Stimulated activated CD8-positive, alpha-beta memory T cell treated with anti-CD3 and anti-CD28 coated beads, Interleukin-4, amount 100 ng/mL, for 24 hours (primary cell): ENCODE results near the gene SUMF1.
"Not testable (repeated sequence)": the region's sequence is repeated elsewhere in the genome, so short reads cannot be mapped to it uniquely, and the experiment has no call there.

Source experiments
- DNase-seq: peaks from one replicate; pipeline ENCODE4 v3.0.0-alpha.2; 2020; ENCODE audit warnings: low read depth

SUMF1 gene

DNA sequence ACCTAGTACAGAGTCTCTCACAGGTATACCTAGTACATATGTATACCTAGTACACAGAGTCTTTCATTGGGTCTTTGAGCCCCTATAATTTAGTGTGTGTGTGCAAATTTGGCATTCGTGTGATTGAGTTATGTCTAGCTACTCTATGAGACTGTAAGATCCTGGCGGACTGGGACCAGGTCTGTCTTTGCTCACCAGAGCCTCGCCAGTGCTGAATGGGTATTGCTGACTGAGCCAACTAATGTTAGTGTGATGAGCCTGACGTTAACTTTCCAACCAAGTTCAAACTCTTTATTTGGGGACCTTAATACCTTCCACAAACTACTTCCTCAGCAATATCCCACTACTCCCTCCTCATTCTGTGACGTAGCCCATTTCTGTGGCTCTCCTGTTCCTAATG is 128.3 kb downstream of the SUMF1 start:
- DNase-seq = no peak

DNA sequence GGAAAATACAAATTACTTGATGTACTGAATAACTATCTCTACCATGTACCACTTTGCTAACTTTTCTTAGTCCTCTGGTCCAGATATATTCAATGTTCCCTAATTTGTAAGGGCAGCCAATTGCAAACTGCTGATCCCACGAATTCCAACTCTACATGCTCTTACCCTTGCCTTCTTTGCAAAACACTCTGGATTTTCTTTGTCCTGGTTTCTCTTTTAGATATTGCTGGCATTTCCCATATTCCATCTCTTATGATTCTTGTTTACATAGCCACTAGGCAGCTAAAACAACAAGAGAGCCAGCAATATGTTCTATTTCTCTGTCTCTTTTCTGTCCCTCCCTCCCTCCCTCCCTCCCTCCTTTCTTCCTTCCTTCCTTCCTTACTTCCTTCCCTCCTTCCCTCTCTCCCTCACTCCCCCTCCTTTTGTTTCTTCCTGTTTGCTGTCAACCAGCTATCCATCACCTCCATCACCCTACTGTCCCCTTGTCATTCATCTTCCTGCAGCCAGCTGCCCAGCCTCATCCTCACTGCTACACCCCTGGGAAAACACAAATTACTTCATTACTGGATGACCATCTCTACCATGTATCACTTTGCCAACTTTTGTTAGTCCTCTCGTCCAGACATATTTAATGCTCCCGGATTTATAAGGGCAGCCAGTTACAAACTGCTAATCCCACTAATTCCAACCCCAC is 130.1 kb downstream of the SUMF1 start:
- DNase-seq = no peak

DNA sequence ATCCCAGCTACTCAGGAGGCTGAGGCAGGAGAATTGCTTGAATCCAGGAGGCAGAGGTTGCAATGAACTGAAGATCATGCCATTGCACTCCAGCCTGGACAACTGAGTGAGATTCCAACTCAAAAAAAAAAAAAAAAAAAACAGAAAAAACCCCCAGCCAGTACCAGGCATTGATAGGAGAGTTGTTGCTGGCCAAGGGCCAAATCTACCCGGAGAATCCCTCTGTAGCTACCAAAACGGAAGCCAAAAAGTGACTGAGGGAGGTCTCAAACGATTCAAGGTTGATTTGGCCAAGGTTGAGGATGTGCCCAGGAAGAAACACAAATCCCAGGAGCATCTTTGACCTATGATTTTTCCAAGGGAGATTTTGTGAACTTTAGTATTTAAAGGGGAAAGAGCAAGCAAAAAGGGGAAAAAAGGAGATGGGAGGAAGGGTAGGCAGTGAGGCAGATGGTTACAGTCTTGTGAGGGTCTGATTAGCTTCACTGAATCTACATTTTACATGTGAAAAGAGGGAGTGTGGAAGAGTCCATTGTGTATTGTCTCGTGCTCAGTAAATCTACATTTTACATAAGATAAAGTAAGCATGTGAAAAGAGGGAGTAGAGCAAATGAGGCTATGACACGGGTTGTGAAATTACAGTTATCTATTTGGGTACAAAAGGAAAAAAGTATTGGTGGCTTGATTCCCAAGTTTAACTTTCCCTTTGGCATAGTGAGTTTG is 131.1 kb downstream of the SUMF1 start:
- DNase-seq = no peak

DNA sequence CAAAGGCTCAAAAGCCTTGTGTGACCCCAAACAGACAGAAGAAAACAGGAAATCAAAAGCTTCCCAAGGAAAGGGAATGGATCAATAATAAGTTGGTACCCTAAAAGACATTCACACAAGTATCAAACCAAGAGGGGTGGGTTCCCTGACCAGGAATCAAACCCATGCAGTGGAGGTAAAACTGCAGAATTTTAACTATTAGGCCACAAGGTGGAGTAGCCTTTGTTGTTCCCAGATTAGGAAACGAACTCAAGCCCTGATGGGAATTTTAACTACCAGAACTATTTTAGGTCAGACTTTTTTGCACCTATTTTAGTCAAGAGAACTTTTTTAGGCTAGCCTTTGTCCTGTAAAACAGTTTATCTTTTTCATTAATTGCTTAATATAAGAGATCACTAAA is 132.5 kb downstream of the SUMF1 start:
- DNase-seq = no peak

DNA sequence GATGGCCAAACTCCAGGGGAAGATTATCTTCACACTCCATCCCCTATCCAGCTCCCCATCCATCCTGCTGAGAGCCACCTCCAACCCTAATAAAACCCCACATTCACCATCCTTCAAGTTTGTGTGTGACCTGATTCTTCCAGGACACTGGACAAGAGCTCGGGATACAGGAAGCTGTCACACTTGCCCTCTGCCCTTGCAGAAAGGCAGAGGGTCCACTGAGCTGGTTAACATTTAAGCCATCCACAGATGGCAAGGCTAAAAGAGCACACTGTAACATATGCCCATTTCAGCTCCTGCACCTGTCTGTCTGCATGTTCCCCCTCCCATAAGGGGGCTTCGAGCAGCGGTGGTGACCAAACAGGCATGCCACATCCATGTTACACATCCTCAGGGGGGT is 134.1 kb downstream of the SUMF1 start:
- no peak for DNase-seq

DNA sequence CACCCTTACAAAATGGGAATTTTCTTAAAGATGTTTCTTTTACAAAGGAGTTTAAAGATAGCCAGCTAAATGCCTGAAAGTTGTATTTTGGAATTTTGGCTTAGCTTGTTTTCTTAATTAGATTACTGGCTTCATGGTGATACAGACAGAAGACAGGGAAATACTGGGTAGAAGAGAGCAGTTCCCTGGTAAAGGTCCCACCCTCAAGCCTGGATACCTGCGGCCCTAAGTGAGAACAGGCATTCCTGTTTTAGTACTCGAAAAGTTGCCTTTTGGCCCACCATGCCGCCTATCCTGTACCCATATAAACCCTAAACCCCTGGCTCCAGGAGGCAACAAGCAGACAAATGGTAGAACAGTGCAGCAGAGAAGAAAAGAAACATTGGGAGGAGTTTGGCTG is 134.5 kb downstream of the SUMF1 start:
- DNase-seq = no peak

DNA sequence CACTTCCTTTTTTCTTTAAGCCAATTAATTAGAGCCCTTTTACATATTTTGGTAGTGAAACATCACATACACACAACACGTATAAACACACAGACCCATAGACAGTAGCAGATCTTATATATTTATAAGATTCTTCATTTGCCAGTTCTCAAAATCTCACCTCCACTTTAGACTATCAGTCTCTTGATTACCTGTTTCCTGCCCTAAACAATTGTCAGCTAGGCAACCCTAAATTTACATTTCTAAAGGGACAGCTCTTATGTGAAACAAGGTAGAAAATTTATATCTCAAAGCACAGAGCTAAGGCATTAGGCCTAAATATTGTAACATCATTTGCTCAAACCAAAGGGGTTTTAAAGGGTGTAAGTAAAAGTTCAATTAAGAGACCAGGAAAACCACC is 135.0 kb downstream of the SUMF1 start:
- DNase-seq = no peak

DNA sequence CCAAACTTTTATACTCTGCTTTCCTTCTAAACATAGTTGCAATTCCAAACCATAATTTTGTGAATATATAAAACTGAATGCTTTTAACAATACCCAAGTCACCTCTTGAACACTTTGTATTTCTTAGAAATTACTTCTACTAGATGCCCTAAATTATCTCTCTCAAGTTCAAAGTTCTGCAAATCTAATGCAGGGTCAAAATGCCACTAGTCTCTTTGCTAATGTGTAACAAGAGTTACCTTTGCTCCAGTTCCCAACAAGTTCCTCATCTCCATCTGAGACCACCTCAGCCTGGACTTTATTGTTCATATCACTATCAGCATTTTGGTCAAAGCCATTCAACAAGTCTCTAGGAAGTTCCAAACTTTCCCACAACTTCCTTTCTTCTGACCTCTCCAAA is 137.3 kb downstream of the SUMF1 start:
- DNase-seq = not testable (repeated sequence)

DNA sequence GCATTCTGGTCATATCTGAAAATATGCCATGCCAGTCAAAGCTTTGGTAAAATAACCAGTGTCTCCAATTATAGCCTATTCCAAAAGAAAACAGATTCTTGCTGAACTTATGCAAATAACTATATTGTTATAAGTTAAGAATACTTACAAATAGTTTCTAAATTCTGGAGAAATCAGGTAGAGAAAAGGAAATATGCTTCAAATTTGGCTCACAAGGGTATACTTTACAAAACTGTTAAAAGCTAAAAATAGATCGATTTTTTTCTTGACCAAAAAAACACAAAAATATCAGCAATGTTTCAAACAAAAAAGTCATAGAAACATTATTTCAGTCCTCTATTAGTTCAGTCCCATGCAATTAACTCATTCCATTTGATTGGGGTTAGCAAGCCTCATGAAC is 140.2 kb downstream of the SUMF1 start:
- no peak for DNase-seq

DNA sequence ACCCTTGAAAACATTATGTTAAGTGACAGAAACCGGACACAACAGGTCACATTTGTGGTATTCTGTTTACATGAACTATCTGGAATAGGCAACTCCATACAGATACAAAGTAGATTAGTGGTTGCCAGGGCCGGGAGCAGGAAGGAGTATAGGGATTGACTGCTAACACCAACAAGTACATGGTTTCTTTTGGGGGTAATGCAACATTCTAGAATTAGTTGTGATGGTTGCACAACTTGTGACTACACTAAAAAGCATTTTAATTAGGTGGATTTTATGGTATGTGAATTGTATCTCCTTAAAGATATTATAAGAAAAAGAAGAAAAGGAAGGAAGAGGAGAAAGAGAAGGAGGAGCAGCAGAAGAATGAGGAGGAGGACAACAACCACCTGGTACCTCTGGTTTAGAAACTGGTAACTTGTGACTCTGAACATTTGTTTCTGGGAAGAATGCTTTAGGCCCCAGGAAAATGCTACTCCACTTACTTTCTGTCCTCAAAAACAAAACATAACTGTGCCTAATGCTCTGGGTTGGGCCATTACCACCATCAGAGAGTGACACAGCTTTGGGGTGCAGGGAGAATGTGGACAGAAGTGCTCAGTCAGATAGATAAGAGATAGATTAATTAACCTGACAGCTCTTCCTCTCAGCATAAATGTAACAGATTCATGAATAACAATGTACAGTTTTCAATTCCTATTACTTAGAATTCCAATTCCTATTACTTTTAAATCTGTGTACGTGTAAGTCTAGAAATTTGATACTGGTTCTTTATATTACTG is 143.6 kb downstream of the SUMF1 start:
- DNase-seq = no peak

DNA sequence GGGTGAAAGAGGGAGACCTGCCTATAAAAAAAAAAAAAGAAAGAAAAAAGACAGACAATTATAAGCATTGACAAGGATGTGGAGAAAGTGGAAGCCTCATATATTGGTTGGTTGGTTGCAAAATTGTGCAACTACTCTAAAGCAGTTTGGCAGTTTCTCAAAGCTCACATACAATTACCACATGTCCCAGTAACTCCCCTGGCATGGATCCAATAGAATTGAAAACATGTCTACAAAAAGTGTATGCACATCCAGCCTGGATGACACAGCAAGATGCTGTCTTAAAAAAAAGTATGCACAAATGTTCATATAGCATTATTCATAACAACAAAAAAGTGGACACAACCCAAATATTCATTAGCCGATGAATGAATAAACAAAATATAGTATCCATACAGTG is 144.4 kb downstream of the SUMF1 start:
- DNase-seq = no peak

DNA sequence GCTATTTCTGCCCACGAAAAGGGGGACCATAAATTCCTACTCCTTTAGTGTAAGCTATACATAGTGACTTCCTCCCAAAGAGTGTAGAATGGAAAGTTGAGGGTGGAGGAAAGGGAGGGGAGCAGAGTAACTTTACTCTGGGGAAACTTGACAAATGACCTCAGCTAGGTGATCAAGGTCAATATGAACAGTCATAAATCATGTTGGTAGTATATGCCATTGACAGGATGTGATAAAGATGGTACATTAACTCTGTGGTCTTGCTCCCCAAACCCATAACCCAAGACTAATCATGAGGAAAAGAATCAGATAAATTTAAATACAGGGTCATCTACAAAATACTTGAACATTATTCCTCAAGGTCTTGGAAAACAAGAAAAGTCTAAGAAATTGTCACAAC is 145.3 kb downstream of the SUMF1 start:
- no peak for DNase-seq

DNA sequence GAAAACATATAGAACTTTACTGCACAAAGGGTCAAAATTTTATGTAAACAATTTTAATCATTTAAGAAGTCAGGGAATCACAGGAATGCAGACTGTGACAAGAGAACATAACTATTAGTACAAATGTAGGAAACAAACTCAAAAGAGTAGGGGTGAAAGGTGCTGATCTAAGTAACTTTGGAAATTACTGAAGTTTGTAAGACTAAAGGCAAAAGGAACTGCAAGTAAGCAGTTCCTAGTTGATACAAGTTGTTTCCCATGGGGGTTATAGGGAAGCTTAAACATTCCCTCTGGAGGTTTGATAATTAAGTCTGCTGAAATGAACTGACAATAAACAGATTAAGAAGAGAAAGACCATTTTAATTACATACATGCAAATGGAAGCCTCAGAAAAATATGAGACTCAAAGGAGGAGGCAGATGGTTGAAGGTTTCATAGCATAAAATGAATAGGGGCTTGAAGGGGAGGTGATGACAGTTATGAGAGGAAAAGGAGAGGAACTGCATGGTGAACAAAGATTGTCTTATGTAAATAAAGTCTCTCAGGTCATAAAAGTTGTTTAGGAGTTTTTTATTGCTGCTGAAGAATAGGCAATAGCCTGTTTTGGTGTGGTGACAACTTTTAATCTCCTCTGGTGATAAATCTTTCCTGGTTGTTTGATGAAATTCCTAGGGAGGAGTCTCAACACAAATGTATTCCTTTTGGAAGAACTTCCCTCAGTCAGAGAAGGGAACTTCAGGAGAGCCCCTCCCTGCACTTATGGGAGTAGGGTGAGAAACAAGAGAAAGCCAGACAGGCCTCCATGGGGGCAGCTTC is 146.8 kb downstream of the SUMF1 start:
- no peak for DNase-seq

DNA sequence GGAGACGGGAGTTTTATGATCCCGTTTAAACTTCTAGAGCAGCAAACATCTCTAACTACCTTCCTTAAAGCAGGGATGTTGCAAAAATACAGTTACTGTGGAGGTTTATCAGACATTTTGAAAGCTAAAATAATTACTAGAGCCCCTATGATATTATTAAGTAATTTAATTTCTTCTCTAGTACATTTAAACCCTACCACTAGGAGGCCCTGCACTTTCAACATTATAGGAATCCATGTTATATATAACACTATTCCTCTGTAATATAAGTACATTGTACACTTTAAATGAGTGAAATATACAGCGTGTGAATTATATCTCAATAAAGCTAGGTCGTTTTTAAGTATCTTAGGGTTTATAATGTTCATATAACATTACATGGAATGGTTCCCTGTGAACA is 152.4 kb downstream of the SUMF1 start:
- DNase-seq = no peak

DNA sequence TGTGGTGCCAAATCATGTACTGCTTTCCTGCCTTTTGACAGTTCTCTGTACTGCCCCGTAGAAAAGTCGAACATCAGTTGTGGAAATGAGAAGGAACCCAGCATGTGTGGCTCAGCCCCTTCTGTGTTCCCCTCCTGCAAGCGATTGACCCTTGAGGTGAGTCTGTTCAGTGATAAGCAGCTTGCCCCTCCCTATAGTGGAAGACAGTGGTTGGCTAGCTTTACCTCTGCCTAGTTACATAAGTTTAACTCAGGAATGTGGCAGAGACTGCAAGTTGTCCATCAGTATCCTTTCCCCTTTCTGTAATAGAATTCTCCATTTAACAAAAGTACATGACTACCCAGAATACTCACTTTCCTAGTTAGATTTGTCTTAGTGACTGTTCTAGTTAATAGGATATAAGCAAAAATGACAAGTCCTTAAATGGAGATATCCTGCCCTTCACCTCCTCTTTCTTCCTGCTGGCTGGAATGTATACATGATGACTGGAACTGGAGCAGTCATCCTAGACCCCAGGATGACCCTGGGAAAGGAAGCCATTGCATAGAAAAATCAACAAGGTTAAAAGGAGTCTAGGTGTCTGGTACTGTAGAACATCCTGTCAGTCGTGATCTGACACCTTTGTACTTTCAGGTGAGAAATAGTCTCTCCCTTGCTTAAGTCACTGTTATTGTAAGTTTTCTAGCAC is 153.3 kb downstream of the SUMF1 start:
- DNase-seq = no peak

DNA sequence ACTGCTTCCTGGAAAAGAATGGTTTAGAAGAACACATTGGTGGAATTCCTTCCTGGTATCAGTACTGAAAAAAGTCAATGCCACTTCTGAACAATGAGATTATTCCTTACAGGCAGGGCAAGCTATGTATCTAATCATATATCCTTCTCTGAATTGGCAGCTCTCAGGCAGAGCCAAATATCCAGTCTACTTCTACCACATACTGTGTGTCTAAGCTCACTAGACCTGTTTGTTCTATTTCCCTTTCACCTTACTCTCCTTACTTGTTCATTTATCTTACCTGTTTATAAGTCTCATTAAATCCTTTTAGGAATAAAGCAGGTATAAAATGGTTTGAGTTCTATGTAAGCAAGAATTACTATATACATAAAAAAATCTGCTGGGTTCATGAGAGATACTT is 155.6 kb downstream of the SUMF1 start:
- DNase-seq = no peak
